Neural progenitor cell (in vitro differentiated cells): ENCODE results near the gene CHERP.

Experiments
- CTCF ChIP-seq: fragments of 200-600 bp; sonication (generic); IDR thresholded peaks from 2 replicates; pipeline ENCODE4 v1.5.1; 2017; ENCODE audit warnings: antibody characterized with exemption, mild to moderate bottlenecking
- EZH2 ChIP-seq: fragments of 200-600 bp; sonication (generic); IDR thresholded peaks from 2 replicates; pipeline ENCODE4 v1.6.1; 2017; ENCODE audit warnings: antibody characterized with exemption, mild to moderate bottlenecking, moderate library complexity
- EZH2phosphoT487 ChIP-seq: fragments of 200-600 bp; sonication (generic); IDR thresholded peaks from 2 replicates; pipeline ENCODE4 v1.6.1; 2017; ENCODE audit warnings: antibody characterized with exemption

GRCh38 chr19:16472992-16473391, 69.2 kb downstream of the CHERP start:
- no peak for TF ChIP-seq CTCF
- TF ChIP-seq EZH2phosphoT487: no peak
- no peak for TF ChIP-seq EZH2
